Endometrium (tissue), 2 donors: ENCODE measurements around the gene INTS4.
"Not testable (repeated sequence)": the region's sequence is repeated elsewhere in the genome, so short reads cannot be mapped to it uniquely, and the experiment has no call there.

Experiments
- FAIRE-seq: peaks from 2 replicates; lab custom pipeline; 2012; peaks lifted over from hg19 to GRCh38; lab: Jason Lieb, UNC
- donor health status: control.
- donor health status: control.

INTS4 gene

DNA sequence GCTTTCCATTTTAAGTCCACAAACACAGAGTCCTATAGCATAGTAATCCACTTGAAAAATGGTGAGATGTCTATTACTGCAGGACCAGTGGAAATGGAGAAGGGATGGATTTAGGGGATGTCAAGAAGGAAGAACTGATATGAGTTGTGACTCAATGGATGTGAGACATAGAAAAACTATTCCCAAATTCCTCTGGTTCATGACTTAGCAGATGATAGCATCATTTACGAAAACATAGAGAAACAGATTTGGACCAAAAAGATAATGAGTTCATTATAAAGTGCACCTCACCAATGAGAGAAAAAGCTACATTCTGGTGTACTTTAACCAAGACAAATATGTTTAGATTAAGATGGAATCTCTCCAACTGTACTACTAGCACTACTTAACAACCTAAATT, 51.2 kb downstream of the INTS4 start:
- not testable (repeated sequence) for FAIRE-seq

DNA sequence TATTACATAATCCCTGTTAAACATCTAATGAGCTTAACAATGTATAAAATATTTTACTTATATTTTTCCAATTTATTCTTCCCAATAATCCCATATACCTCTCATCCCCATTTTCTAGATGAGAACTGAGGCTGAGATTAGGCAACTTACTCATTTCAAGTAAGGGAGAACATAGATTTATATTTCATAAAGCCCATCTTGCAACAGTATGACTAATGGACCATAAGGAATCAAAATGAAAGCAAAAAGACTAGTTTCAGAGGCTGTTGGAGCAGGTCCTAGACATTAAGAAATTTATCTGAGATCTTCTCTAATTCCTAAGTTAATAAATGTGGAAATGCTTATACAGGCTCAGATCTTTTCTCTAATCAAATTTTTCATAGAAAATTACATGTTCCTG, 52.0 kb downstream of the INTS4 start:
- not testable (repeated sequence) for FAIRE-seq

DNA sequence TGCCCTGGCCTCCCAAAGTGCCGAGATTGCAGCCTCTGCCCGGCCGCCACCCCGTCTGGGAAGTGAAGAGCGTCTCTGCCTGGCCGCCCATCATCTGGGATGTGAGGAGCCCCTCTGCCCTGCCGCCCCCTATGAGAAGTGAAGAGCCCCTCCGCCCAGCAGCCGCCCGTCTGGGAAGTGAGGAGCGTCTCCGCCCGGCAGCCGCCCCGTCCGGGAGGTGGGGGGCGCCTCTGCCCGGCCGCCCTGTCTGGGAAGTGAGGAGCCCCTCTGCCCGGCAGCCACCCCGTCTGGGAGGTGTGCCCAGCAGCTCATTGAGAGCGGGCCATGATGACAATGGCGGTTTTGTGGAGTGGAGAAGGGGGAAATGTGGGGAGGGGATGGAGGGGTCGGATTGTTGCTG, 60.9 kb downstream of the INTS4 start:
- FAIRE-seq, result not testable (repeated sequence)

DNA sequence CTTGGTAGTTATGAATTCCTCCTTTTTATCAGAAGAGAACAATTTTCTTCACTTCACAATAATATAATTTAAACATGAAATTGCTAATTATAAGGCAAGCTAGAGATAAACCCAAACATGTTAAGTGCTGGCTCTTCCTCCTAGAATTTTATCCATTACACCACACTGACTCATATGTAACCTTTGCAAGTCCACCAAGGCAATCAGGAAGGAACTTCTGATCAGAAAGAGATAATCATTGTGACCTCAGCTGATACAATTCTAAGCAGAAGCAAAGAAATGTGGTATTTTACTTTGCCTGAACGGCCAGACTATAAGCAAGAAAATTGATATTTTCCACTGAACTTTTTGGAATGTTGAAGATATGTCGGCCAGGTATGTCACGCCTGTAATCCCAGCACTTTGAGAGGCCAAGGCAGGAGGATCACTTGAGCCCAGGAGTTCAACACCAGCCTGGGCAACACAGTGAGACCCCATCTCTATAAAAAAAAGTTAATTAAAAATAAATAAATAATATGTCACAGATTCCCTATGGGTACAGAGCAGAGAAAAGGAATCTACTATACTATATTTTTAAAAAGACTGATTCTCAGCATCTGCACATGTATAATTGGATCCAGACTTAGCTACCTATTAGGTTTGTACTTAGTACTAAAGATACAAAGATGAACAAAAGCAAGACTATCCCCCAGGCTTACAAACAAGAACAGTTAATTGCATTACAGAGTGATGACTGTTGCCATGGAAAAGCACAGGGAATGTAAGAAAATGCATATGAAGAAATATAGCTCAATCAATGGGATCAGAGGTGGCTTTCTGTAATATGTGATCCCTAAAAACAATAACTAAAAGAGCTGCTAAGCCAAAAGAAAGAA, 63.9 kb downstream of the INTS4 start:
- not testable (repeated sequence) for FAIRE-seq

DNA sequence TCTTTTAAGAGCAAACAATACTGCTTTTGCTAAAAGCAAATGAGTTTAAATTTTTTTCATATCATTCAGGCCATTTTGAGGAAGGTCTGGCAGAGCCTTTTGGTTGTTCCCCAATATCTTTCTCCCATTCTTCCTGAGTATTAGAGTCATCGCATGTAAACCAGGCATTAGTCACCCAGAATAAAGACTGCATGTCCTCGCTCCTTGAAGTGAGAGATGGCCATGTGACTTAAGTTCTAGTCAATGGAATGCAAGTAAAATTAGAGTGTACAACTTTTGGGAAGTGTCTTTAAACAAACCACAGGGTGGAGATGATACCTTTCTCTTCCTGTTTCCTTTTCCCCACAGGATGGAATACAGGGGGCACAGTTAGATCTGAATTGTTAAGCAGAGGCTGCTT, 76.8 kb downstream of the INTS4 start:
- FAIRE-seq, result not testable (repeated sequence)

DNA sequence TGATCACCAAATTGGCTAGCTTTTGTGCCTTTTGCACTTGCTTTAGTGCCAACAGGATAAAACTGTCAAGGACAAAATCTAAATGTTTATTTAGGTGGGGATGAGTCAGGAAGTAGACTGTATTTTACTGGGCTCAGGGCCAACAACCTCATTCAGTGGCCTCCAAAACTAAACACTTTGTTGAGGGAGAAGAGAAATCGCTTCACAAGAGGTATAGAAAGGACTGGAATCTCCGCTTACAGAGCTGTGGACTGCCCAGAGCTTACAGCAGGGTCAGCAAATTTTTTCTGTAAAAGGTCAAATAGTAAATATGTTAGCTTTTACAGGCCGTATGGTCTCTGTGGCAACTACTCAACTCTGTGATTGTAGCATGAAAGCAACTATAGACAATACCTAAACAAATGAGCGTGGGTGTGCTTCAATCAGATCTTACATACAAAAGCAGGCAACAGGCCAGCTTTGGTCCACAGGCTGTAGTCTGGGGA, 80.1 kb downstream of the INTS4 start:
- FAIRE-seq, result not testable (repeated sequence)

DNA sequence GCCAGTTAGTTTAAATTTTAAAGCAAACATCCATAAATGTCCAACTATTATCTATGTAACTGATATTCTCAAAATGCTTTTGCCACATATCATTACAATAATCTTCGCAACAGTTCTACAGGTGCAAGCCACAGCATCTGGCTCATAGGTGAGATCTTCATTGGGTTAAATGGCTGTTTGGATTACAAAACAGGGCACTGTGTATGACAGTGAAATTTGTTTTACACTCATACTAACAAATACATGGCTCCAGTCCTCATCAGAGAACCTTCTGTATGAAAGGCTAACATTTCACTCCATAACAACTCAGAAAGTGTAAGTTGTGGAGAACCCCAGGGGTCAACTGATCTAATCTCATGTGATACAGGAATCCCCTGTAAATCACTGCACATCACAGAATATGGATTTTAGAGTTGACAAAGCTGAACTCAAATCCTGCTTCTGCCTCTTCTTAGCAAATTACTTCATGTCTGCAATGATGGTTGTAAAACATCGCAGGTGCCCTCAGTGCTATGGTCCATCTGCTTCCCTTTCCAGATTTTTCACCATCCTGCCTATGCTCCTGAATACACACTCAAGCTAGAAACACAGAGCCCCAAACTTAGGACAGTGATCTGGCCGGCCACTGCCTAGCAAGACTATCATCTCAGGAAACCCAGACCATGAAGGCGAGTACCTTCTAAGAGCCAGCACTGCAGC, 80.7 kb downstream of the INTS4 start:
- FAIRE-seq, result not testable (repeated sequence)

DNA sequence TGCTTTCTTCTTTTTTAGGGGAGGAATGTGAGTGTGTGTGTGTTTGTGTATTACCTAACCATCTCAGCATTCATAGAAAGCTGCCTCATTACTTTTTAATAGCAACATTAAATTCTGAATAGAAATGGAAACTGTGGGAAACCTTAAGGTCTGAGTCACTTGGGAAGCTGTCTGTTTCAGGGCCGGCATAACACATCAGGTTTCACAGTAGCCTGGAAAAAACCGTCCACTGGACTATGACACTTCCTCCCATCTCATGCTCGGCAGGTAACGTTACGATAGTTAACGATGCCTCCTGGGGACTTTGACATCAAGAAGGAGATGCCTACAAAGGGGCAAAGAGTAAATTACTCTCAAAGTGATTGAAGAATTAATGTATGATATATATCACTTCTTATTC, 83.6 kb downstream of the INTS4 start:
- FAIRE-seq, result not testable (repeated sequence)

DNA sequence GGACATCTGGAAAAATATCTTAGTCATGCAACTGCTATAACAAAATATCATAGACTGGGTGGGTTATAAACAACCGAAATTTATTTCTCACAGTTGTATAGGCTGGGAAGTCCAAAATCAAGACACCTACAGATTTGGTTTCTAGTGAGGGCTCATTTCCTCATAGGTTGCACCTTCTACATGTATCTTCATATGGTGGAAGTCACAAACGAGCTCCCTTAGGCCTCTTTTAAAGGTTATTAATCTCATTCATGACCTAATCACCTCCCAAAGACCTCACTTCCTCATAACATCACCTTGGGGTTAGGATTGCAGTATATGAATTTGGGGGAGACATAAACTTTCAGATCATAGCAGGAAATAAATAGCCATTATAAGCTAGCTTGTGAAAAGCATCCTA, 85.2 kb downstream of the INTS4 start:
- no peak for FAIRE-seq

DNA sequence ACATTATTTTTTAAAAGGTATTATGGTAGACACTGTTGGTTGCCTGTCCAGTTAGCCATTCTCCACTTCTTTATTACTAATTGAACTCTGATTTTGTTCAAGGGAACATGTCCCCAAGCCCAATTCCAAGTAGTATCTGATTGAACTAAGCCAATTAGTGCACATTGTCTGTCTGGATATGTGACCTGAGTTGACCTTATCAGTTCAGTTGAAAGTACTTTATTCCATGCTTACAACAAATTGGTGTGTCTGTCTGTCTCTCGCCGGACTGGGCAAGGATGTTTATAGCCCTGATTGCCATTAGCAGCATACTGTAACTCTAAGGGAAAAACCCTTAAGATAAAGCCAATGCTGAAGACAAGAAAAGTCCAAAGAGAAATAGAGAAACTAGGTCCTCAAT, 85.6 kb downstream of the INTS4 start:
- FAIRE-seq, result no peak

DNA sequence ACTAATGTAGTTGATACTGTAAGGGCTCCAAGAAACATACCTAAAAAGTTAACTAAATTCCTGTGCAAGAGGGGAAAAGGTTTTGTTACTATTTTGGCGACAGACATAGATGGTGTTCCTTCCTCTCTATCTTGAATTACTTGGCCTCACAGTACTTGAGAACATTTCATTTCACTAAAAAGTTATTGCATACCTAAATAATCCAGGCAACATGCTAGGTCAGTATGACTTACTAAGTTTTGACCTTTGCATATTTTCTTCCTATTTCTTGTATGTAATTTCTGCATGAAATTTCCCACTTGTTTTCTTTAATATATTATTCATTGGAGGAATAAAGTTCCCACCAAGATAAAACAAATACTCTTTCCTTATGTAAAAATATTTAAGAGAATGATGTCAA, 99.5 kb downstream of the INTS4 start:
- FAIRE-seq, result not testable (repeated sequence)

DNA sequence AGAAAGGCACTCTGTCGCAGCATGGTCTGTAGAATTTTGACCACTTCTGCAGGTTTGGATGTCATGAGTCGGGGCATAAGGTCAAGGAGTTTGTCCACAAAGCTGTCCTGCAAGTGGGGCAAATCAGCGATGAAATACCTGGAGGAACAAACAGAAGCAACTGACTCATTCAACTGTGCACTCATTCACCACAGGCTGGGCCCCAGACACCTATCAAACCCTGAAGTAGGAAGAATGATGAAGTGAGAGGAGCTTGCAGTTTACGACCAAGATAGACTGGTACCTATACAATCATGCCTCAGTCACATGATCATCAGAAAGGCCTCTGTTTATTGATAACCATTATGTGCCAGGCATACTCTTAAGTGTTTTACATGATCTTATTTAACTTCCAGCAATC, 102.8 kb downstream of the INTS4 start:
- not testable (repeated sequence) for FAIRE-seq

DNA sequence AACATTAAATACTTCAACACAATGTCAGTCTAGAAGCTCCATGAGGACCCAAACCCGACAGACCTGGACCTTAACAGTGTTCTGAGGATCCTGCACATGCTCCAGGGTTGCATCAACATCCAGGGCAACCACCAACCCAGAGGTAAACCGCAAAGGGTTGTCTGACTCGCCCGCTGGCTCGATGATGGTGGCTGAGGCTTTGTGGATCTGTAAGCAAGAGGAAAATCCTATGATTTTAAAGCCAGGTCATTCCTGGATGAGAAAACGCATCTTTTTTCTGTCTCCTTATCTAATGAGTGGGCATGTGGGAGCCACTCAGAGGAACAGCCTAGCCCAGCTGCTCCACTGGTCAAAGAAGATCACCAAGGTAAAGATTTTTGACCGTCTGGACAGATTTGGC, 103.2 kb downstream of the INTS4 start:
- FAIRE-seq, result not testable (repeated sequence)

DNA sequence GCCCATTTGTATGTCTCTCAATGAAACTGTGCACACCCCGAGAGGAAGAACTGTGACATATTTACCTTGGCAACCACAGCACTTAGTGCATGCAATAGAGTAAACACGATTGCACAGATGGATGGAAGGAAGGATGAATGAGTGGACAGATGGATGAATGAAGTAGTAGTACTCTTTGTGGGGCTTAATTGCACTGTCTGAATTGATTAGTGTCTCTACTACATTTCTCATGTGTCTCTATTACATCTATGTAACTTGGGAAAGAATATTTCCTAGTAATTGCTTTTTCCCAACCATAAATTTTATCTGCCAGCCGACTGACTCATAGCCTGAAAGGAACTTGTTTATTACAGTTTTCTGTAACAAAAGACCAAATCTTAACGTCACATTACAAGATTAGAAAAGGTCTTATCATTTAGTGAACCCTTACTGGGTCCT, 103.8 kb downstream of the INTS4 start:
- FAIRE-seq, result not testable (repeated sequence)

DNA sequence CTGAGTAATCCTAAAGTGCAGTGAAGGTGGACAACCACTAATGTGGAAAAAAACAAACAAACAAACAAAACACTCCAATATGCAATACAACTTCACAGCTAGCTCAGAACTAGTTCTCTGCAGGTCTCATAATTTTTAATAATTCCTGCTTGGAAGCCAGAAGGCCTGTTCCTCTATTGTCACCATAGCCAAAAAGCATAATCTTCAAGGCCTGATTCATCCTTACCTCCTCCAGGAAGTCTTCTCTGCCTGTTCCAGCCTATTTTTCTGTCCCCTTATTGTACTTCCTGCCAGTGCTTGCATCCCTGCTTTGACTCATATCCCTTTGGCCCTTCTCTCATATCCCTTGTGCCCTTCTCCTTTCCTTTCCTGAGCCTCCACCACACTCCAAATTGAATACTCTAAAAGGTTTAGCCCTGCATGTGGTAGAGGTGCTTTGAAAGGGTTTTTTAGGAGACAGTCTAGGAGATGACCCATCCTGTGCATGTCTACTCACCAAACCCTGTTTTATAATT, 104.3 kb downstream of the INTS4 start:
- not testable (repeated sequence) for FAIRE-seq

DNA sequence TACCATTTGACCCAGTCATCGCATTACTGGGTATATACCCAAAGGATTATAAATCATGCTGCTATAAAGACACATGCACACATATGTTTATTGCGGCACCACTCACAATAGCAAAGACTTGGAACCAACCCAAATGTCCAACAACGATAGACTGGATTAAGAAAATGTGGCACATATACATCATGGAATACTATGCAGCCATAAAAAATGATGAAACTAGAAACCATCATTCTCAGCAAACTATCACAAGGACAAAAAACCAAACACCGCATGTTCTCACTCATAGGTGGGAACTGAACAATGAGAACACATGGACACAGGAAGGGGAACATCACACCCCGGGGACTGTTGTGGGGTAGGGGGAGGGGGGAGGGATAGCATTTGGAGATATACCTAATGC, 105.4 kb downstream of the INTS4 start:
- FAIRE-seq, result not testable (repeated sequence)

DNA sequence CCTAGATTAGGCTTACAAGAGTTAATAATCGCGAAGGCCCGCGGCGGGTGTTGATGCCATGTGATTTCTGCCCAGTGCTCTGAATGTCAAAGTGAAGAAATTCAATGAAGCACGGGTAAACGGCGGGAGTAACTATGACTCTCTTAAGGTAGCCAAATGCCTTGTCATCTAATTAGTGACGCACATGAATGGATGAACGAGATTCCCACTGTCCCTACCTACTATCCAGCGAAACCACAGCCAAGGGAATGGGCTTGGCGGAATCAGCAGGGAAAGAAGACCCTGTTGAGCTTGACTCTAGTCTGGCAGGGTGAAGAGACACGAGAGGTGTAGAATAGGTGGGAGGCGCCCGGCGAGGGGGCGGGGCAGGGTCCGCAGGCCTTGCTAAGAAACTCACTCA, 108.1 kb downstream of the INTS4 start:
- no peak for FAIRE-seq

DNA sequence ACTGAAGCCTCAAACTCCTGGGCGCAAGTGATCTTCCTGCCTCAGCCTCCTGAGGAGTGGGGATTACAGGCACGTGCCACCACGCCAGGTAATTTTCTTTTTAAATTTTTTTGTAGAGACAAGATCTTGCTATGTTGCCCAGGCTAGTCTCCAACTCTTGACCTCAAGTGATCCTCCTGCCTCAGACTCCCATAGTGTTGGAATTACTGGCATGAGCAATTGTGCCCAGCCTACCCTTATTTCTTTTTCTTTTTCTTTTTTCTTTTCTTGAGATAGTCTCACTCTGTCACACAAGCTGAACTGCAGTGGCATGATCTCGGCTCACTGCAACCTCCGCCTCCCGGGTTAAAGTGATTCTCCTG, 109.7 kb downstream of the INTS4 start:
- FAIRE-seq, result no peak

DNA sequence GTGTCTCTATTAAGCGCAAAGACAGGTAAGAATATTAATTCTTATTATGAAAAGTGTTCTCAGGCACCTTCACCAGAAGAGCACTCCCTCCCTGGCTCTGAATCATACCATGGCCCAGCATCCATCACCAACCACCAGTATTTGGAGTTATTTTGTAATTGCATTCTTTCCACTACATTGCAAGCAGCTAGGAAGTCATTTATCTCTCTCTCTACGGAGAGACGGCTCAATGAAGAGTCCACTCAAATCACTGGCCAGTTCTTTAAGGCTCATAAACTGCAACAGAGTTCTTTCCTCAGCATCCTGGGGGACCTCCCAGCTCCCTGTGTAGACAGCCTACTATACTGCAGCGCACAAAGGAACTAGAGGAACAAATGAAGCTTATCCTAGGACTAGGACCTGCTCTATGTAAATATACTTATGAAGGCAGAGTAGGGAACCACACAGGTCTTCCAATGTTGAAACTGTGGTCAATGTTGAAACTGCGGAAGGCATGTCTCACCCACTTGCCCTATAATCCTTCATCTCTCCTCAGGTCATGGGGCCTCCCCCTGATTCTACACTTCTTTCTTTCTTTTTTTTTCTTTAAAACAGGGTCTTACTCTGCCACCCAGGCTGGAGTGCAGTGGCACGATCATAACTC, 110.2 kb downstream of the INTS4 start:
- FAIRE-seq, result no peak

DNA sequence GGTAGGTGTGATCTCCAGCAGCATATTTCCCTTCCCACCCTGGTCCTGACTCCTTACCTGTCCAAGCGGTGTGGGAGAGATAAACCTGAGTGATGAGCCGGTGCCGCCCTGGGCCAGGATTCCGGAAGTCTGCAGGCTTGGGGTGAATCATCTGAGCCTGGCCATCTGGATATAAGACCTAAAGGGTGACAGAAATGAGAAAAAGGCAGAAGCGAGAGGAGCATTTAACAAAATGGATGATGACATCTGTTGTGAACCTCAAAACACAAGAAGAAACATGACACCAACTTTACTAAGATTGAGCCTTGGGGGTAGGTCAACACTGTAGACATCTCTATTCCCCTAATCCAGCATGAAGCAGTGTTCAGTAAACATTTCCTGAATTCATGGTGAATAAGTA, 110.7 kb downstream of the INTS4 start:
- FAIRE-seq, result no peak

DNA sequence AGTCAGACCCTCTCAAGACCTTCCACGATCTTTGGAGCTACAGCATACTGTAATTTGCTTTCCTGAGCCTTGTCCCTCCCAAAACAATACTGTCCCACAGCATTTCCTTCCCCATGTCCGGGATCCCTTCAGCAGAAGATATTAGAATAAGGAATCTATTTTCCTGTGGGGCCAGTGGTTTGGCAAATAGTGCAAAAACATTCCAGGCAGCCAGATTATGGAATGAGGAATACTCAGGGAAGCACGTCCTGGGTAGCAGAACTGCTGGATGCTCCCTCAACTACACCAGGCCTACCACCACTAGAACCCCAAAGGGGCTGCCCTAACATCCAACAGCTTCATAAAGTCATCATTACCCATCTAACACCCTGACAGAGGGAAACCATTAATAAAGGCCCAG, 112.1 kb downstream of the INTS4 start:
- FAIRE-seq, result no peak

DNA sequence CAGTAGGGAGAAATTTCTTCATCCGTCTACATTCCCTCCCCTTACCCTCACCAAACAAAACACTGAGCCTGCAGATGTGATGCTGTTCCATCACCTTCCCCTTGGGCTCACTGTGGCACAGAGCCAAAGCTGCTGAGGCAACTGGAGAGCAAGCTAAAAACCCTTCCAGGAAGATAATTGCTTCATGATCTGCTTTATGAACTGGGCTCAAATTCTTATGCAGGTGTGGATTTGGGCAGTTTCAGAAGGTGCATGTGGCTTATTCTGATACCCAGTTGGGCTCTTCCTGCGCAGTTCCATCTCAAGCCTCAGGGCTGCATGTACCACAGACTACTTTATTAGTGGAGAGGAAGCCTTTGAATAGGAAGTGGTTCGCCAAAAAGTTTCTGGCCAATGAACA, 115.2 kb downstream of the INTS4 start:
- FAIRE-seq, result no peak

DNA sequence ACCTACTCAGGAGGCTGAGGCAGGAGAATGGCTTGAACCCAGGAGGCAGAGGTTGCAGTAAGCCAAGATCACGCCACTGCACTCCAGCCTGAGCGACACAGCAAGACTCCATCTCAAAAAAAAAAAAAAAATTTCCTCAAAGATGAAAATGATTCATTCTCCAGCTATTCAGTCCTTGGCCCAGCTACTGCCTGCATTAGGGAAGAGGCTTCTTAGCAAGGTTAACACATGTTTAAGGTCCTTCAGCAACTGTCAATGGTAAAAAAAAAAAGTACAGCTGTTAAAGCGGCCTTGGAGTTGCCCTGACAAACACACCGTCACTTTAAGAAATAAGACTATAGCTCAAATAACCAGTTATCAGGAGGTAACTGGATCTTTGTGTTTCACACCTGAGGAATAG, 116.2 kb downstream of the INTS4 start:
- not testable (repeated sequence) for FAIRE-seq
